Urinary bladder (tissue), 4 donors: Measurements from ENCODE around the gene RAPGEF5. TPM values are rescaled to one million over a fixed set of nuclear protein-coding genes. Genes with fewer than 3 reads are reported as not detected.

Source experiments
- DNase-seq: peaks from one replicate; pipeline ENCODE4 v3.0.0-alpha.2; 2015; ENCODE audit errors: extremely low spot score
- H3K27ac ChIP-seq: one replicate; pipeline ENCODE4 v1.5.1; 2013; ENCODE audit warnings: low read depth, mild to moderate bottlenecking, moderate library complexity
- H3K36me3 ChIP-seq: one replicate; pipeline ENCODE4 v1.6.1; 2013; ENCODE audit warnings: mild to moderate bottlenecking, moderate library complexity; ENCODE audit not compliant: insufficient read depth
- H3K4me1 ChIP-seq: one replicate; pipeline ENCODE4 v1.6.1; 2013; ENCODE audit warnings: mild to moderate bottlenecking, moderate library complexity; ENCODE audit not compliant: insufficient read depth
- H3K4me3 ChIP-seq: one replicate; pipeline ENCODE4 v1.5.1; 2013; ENCODE audit warnings: low read depth, low read length
- WGBS: extraction: QIAGEN DNeasy Blood & Tissue Kit; methylation state at CpG from one replicate; pipeline ENCODE4 v1.1.7; 2013; 5-methylcytosine and 5-hydroxymethylcytosine counted together
- polyA plus RNA-seq: library from polyadenylated mRNA; stranded (reverse); fragments of 200-250 nt; gene quantifications from one replicate; pipeline ENCODE4 v1.2.3, GENCODE V29; 2013
- total RNA-seq: library from RNA; depleted of rRNA; stranded (reverse); fragments of >200 nt; gene quantifications from one replicate; pipeline ENCODE4 v1.2.3, GENCODE V29; 2014
- donor health status: healthy with polysubstance abuse.
- donor health status: healthy.

Gene RAPGEF5, protein sequence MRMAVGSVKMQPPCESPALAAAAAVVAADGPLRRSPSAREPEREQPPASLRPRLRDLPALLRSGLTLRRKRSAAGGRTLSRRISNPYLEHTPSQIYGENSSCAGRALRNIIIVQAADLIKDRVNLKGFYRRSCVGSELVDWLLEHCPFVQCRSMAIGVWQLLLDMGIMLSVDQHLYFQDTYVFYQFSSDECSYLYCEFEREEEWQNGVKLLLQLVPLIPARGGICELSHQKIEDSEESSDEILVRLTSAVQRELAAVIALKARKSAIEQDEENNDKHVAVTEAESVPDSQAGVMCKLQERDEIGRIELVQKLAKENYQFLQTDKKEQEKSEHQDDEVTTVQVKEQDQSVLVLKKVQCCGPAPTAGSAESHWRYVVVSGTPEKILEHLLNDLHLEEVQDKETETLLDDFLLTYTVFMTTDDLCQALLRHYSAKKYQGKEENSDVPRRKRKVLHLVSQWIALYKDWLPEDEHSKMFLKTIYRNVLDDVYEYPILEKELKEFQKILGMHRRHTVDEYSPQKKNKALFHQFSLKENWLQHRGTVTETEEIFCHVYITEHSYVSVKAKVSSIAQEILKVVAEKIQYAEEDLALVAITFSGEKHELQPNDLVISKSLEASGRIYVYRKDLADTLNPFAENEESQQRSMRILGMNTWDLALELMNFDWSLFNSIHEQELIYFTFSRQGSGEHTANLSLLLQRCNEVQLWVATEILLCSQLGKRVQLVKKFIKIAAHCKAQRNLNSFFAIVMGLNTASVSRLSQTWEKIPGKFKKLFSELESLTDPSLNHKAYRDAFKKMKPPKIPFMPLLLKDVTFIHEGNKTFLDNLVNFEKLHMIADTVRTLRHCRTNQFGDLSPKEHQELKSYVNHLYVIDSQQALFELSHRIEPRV
- total RNA-seq (99.1 TPM), polyA plus RNA-seq (12.6 TPM)

- Histone ChIP-seq H3K4me1 (peaks cover 2% of the 10 kb centered on the region), H3K4me3 (peak within 1 kb of the TSS; percentile 74), H3K27ac (no peak within 1 kb of the TSS), H3K36me3 (no peaks in the 10 kb centered on the region)
- under 1% methylated on average over 94 of the region's 95 CpGs for WGBS
- DNase-seq, result no peak
These were observed at the start of gene RAPGEF5 for GRCh38 chr7:22356701-22357310. RAPGEF5 (minus strand) TSS chr7:22357154; CDS start chr7:22357060, 94 bp downstream.

- Histone ChIP-seq H3K36me3 (no peaks in the 10 kb centered on the region), H3K27ac (no peak overlapping the region), H3K4me3 (no peak overlapping the region), H3K4me1 (no peaks in the 10 kb centered on the region)
- 95% methylated on average over 4 of the region's 4 CpGs for WGBS
- no peak for DNase-seq
These were observed 49.8 kb upstream of the RAPGEF5 start for GRCh38 chr7:22406715-22407114.

DNA sequence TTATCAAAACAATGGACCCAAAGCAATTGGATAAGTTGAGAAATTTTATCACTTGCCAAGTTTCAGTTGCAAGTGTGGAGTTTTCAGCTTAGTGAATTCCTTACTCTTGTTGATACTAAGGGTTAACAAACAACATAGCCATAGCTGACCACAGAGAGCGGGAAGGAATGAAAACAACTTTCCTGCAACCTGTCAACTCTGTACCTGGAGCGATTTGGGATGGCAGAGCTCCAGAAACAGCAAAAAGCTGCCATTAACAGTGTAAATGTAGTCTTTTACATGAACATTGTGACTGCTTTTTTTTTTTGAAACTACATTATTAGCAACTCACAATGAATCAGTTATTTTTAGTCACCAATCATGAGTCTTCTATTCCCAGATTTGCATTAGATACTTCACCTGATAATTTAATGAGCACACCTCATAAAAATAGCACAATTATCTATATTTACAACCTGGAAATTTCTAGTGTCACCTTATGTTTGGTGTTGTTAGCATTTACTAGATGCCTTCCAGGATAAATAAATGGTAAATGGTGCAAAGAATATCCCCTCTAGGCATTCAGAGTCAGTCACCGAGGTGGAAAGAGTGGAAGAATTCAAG lies 47.6 kb upstream of the RAPGEF5 start:
- Histone ChIP-seq H3K36me3 (no peaks in the 10 kb centered on the region), H3K4me3 (no peak overlapping the region), H3K4me1 (no peaks in the 10 kb centered on the region), H3K27ac (no peak overlapping the region)
- WGBS, result 73% methylated on average over 3 of the region's 3 CpGs
- no peak for DNase-seq

DNA sequence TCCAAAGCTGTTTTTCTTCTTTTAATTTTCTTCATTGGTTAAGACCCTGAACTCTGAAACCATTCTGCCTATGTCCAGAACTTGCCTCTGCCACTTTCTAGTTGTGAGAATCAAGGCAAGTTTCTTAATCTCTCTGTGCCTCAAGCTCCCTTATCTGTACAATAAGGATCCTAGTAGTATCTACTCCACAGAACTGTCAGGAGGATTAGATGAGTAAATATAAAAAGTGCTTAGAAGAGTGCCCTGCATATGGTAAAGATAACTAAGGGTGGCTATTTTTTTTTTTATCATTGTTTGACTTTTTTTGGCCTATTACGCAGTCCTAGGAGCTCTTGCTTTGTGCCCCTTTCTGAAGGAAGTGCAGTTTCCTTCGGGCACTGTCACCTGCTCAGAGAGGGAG lies 46.4 kb upstream of the RAPGEF5 start:
- Histone ChIP-seq H3K4me1 (no peaks in the 10 kb centered on the region), H3K36me3 (no peaks in the 10 kb centered on the region), H3K4me3 (no peak overlapping the region), H3K27ac (no peak overlapping the region)
- WGBS, result 92% methylated on average over 2 of the region's 2 CpGs
- no peak for DNase-seq

- Histone ChIP-seq H3K4me3 (no peak overlapping the region), H3K36me3 (no peaks in the 10 kb centered on the region), H3K4me1 (no peaks in the 10 kb centered on the region), H3K27ac (no peak overlapping the region)
- DNase-seq, result no peak
- WGBS, result 77% methylated on average over 2 of the region's 2 CpGs
These were observed 45.3 kb upstream of the RAPGEF5 start for GRCh38 chr7:22402250-22402649.

- no peaks in the 10 kb centered on the region for H3K4me1 ChIP-seq
- H3K36me3 ChIP-seq, result no peaks in the 10 kb centered on the region
- DNase-seq, result no peak
- WGBS, result 77% methylated on average over 3 of the region's 3 CpGs
- no peak overlapping the region for H3K27ac ChIP-seq
- no peak overlapping the region for H3K4me3 ChIP-seq
These were observed 44.1 kb upstream of the RAPGEF5 start for GRCh38 chr7:22400936-22401553.

DNA sequence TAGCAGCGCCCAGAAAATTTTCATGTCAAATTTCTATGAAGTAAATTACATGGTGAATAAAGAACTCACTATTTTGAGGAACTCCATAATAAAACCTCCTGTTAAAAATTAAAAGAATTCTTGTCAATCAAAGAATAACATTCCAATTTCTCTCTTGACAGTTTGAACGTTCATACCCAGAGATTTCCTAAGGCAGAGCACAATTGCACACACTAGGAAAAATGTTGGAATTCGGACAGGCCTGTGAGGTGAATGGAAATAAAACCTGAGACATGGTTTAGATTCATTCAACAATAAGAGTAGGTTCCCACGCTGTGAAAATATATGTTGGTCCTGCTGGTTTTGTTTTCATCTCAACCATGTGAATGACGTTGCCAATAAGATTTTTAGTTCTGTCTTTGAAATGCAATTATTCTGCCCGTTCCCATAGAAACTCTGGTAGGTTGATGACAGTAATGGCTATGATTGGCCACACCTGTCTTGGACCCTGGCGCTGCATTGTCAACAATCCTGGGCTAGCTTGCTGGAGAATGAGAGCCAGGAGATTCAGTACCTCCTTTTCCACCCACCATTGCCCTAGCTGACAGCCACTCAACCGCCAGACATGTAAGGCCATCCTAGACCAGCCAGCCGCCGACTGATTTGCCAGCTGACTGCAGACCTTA lies 43.3 kb upstream of the RAPGEF5 start:
- Histone ChIP-seq H3K27ac (no peak overlapping the region), H3K4me3 (no peak overlapping the region), H3K36me3 (no peaks in the 10 kb centered on the region), H3K4me1 (no peaks in the 10 kb centered on the region)
- 83% methylated on average over 10 of the region's 10 CpGs for WGBS
- DNase-seq, result no peak

DNA sequence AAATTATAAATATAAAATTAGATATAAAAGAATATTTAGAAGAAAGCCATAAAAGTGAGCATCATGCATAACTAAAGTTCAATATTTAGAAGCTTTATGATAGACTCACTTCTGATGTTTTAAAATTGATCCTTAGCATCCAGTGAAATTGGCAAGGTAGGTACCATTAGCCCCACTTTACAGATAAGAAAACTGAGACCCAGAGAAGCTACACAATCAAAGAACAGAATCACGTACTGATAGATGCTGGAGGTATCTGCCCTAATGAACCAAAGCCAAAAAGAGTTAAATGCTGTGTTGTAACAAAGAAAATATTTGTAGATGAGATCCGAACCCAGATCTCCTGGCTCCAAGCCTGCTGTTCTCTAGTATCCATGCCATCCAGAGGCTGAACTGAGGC lies 42.6 kb upstream of the RAPGEF5 start:
- WGBS, result 68% methylated on average over 2 of the region's 2 CpGs
- no peak overlapping the region for H3K4me3 ChIP-seq
- no peak for DNase-seq
- H3K27ac ChIP-seq, result no peak overlapping the region
- no peaks in the 10 kb centered on the region for H3K4me1 ChIP-seq
- no peaks in the 10 kb centered on the region for H3K36me3 ChIP-seq

GRCh38 chr7:22399091-22399490 lies 42.1 kb upstream of the RAPGEF5 start:
- Histone ChIP-seq H3K36me3 (no peaks in the 10 kb centered on the region), H3K27ac (no peak overlapping the region), H3K4me3 (no peak overlapping the region), H3K4me1 (no peaks in the 10 kb centered on the region)
- no peak for DNase-seq

DNA sequence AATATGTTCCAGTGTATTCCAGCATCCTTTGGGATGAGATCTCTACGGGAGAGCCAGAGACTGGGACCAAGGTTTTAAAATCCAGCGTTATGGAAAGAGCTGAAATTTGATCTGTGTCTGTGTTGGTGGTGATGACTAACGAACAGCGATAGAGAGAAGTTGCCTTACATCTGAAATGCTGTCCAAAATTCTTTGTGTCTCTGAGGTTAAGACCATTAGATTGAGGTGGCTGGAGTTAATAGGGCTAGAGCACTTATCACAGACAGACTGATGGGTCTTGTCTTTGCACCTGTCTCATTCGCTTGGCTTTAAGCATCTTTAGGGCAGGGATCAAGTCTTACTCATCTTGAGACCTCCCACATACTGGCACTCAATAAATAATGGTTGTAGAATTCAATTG lies 41.0 kb upstream of the RAPGEF5 start:
- 50% methylated on average over 5 of the region's 5 CpGs for WGBS
- no peak for DNase-seq
- no peak overlapping the region for H3K27ac ChIP-seq
- H3K36me3 ChIP-seq, result no peaks in the 10 kb centered on the region
- H3K4me3 ChIP-seq, result no peak overlapping the region
- H3K4me1 ChIP-seq, result no peaks in the 10 kb centered on the region

GRCh38 chr7:22395222-22395621 lies 38.3 kb upstream of the RAPGEF5 start:
- Histone ChIP-seq H3K4me3 (no peak overlapping the region), H3K27ac (no peak overlapping the region), H3K4me1 (no peaks in the 10 kb centered on the region), H3K36me3 (no peaks in the 10 kb centered on the region)
- WGBS, result 70% methylated on average over 6 of the region's 6 CpGs
- DNase-seq, result no peak

GRCh38 chr7:22394739-22395138 lies 37.8 kb upstream of the RAPGEF5 start:
- no peaks in the 10 kb centered on the region for H3K36me3 ChIP-seq
- no peak overlapping the region for H3K27ac ChIP-seq
- no peak for DNase-seq
- 88% methylated on average over 3 of the region's 3 CpGs for WGBS
- H3K4me3 ChIP-seq, result no peak overlapping the region
- H3K4me1 ChIP-seq, result no peaks in the 10 kb centered on the region
